Natural killer cell treated with Interleukin-12 subunit alpha and Interleukin-12 subunit beta and Interleukin-15 and Interleukin-18, amount 100 ng/mL, for 72 hours (primary cell): Measurements from ENCODE around the gene THSD7B. TPM values are rescaled to one million over a fixed set of nuclear protein-coding genes. Genes with fewer than 3 reads are reported as not detected.
"Not testable (repeated sequence)": the region's sequence is repeated elsewhere in the genome, so short reads cannot be mapped to it uniquely, and the experiment has no call there.

Experiments used
- ATAC-seq, 2 donors: fragments of 150-1000 bp; cut with Tn5 transposase in 1 of 2; sonication (Bioruptor Pico), chemical (Tn5 transposase) in 1 of 2; 2 replicates each; pipeline ENCODE4 v1.10.0; 2021
- DNase-seq: peaks from one replicate; pipeline ENCODE4 v3.0.0; 2022; ENCODE audit warnings: low spot score
- H3K27ac Mint-ChIP-seq, 2 donors: 1 replicate in 1 of 2; 2 replicates in 1 of 2; pipeline ENCODE4 v1.8.0; 2022; ENCODE audit warnings: mixed read lengths in 2 of 2, mild to moderate bottlenecking in 1 of 2, moderate library complexity in 1 of 2
- H3K27me3 Mint-ChIP-seq, 2 donors: 1 replicate in 1 of 2; 2 replicates in 1 of 2; pipeline ENCODE4 v1.8.0; 2022; ENCODE audit warnings: mixed read lengths in 2 of 2
- H3K36me3 Mint-ChIP-seq: one replicate; pipeline ENCODE4 v1.8.0; 2022; ENCODE audit warnings: mixed read lengths
- H3K4me1 Mint-ChIP-seq, 2 donors: 1 replicate in 1 of 2; 2 replicates in 1 of 2; pipeline ENCODE4 v1.8.0; 2022; ENCODE audit warnings: low read depth in 2 of 2, mixed read lengths in 2 of 2, mild to moderate bottlenecking in 1 of 2
- H3K4me3 Mint-ChIP-seq: one replicate; pipeline ENCODE4 v1.8.0; 2022; ENCODE audit warnings: mixed read lengths
- H3K9me3 Mint-ChIP-seq: 2 replicates; pipeline ENCODE4 v1.8.0; 2022; ENCODE audit warnings: mixed read lengths
- total RNA-seq, 2 donors: library from RNA; stranded (reverse); gene quantifications; one replicate each; pipeline ENCODE4 v1.2.3, GENCODE V29; 2022

Gene THSD7B
- total RNA-seq, 2 donors from 2014 or later = not detected

- ATAC-seq (no peak), DNase-seq (no peak)
- H3K9me3 Mint-ChIP-seq = peaks cover 10% of the 10 kb centered on the region
- no peaks in the 10 kb centered on the region for H3K4me1 Mint-ChIP-seq
- H3K27ac Mint-ChIP-seq = no peak overlapping the region
- no peak overlapping the region for H3K4me3 Mint-ChIP-seq
- H3K36me3 Mint-ChIP-seq = no peaks in the 10 kb centered on the region
- H3K27me3 Mint-ChIP-seq = no peaks in the 10 kb centered on the region
Measured at GRCh38 chr2:137677466-137677865, 912.1 kb downstream of the THSD7B start.

DNA sequence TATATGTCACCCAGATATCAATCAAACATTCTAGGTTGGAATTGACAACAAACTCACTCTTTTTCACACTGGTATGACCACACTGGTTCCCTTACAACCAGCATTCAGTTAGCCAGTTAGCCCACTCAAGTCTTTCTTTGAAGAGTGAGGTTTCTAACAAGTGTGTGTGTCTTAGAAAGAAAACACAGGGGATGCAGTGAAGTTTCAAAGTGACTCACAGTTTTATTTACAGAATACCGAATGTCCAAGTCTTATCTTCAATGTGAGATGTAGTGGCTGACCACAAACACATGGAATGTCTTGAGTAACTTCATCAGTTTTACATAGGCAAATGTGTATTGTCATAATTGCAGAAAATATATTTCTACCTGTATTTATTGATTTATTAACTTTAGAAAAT, 924.2 kb downstream of the THSD7B start:
- no peak for ATAC-seq
- H3K36me3 Mint-ChIP-seq = peaks cover 4% of the 10 kb centered on the region
- H3K27me3 Mint-ChIP-seq = no peaks in the 10 kb centered on the region
- no peaks in the 10 kb centered on the region for H3K4me1 Mint-ChIP-seq
- peaks cover 29% of the 10 kb centered on the region for H3K9me3 Mint-ChIP-seq
- DNase-seq = no peak
- H3K27ac Mint-ChIP-seq = no peak overlapping the region
- H3K4me3 Mint-ChIP-seq = no peak overlapping the region

GRCh38 chr2:137693534-137693933, 928.2 kb downstream of the THSD7B start:
- Mint-ChIP-seq H3K4me3 (no peak overlapping the region), H3K27ac (no peak overlapping the region), H3K27me3 (no peaks in the 10 kb centered on the region), H3K36me3 (no peaks in the 10 kb centered on the region), H3K4me1 (no peaks in the 10 kb centered on the region), H3K9me3 (peaks cover 3% of the 10 kb centered on the region)
- ATAC-seq = no peak
- DNase-seq = no peak

DNA sequence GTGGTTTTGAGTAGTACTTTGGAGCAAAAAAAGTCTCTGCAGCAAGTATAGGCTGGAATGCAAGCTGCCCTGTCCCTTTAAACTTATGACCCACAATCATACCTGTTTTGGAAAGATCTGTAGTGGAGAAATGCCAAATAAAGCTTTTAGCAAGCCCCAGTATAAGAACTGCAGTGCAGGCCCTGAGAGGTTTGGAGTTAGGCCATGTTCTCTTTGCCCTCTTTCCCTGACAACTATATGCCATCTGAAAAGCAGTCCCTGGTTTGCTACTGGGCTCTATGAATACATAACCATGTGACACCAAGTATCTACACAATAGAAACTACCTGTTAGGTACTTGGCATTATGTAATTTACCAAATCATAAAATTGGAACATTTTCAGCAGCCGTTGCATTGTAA, 931.6 kb downstream of the THSD7B start:
- Mint-ChIP-seq H3K27me3 (no peaks in the 10 kb centered on the region), H3K9me3 (peaks cover 3% of the 10 kb centered on the region), H3K36me3 (no peaks in the 10 kb centered on the region), H3K4me3 (no peak overlapping the region), H3K4me1 (no peaks in the 10 kb centered on the region), H3K27ac (no peak overlapping the region)
- DNase-seq (no peak), ATAC-seq (no peak)

- DNase-seq, H3K27ac Mint-ChIP-seq, H3K4me1 Mint-ChIP-seq, H3K36me3 Mint-ChIP-seq, H3K27me3 Mint-ChIP-seq, H3K9me3 Mint-ChIP-seq, H3K4me3 Mint-ChIP-seq, ATAC-seq: not testable (repeated sequence)
Measured at GRCh38 chr2:137700250-137700649, 934.9 kb downstream of the THSD7B start.

- Mint-ChIP-seq H3K36me3 (no peaks in the 10 kb centered on the region), H3K4me1 (no peaks in the 10 kb centered on the region), H3K27me3 (no peaks in the 10 kb centered on the region), H3K4me3 (no peak overlapping the region), H3K27ac (no peak overlapping the region), H3K9me3 (peaks cover 10% of the 10 kb centered on the region)
- ATAC-seq (no peak), DNase-seq (no peak)
Measured at GRCh38 chr2:137700681-137701080, 935.3 kb downstream of the THSD7B start.

GRCh38 chr2:137705296-137705695, 940.0 kb downstream of the THSD7B start:
- peaks cover 13% of the 10 kb centered on the region for H3K9me3 Mint-ChIP-seq
- no peak for DNase-seq
- H3K36me3 Mint-ChIP-seq = peaks cover 2% of the 10 kb centered on the region
- no peak overlapping the region for H3K27ac Mint-ChIP-seq
- H3K4me1 Mint-ChIP-seq = no peaks in the 10 kb centered on the region
- no peak overlapping the region for H3K4me3 Mint-ChIP-seq
- no peaks in the 10 kb centered on the region for H3K27me3 Mint-ChIP-seq
- ATAC-seq = no peak

GRCh38 chr2:137706786-137707613, 941.7 kb downstream of the THSD7B start:
- no peak for ATAC-seq
- no peak overlapping the region for H3K27ac Mint-ChIP-seq
- peaks cover 6% of the 10 kb centered on the region for H3K36me3 Mint-ChIP-seq
- no peak for DNase-seq
- peaks cover 18% of the 10 kb centered on the region for H3K9me3 Mint-ChIP-seq
- H3K4me3 Mint-ChIP-seq = no peak overlapping the region
- H3K27me3 Mint-ChIP-seq = no peaks in the 10 kb centered on the region
- H3K4me1 Mint-ChIP-seq = no peaks in the 10 kb centered on the region

DNA sequence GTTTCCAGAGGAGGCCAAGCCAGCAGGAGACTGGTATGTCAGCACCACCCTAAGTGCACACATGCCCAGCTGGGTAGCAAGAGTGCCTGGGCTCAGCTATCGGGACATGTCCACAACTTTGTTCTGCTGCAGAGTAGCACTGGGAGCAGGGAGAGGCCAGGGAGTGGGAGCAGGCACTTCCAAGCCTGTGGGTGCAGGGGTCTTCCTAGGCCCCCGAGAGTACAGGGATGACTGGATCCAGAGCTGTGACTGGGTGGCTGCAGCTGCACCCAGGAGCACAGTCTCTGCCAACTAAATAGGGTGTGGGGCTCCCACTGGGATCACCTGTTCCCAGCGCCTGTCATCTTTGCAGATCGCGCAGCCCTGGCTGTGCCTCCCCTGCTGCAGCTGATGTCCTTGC, 943.0 kb downstream of the THSD7B start:
- no peak for ATAC-seq
- no peaks in the 10 kb centered on the region for H3K4me1 Mint-ChIP-seq
- no peaks in the 10 kb centered on the region for H3K27me3 Mint-ChIP-seq
- H3K9me3 Mint-ChIP-seq = peaks cover 18% of the 10 kb centered on the region
- no peak for DNase-seq
- H3K4me3 Mint-ChIP-seq = no peak overlapping the region
- H3K36me3 Mint-ChIP-seq = peaks cover 6% of the 10 kb centered on the region
- H3K27ac Mint-ChIP-seq = no peak overlapping the region

DNA sequence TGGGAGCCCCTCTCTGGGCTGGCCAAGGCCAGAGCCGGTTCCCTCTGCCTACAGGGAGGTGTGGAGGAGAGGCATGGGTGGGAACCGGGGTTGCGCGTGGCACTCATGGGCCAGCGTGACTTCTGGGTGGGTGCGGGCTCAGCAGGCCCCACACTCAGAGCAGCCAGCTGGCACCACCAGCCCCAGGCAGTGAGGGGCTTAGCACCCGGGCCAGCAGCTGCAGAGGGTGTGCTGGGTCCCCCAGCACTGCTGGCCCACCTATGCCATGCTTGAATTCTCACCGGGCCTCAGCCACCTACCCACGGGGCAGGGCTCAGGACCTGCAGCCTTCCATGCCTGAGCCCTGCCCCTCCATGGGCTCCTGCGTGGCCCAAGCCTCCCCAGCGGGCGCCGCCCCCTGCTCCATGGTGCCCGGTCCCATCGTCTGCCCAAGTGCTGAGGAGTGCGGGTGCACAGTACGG, 950.4 kb downstream of the THSD7B start:
- no peaks in the 10 kb centered on the region for H3K27me3 Mint-ChIP-seq
- no peak for DNase-seq

GRCh38 chr2:137718786-137719185, 953.4 kb downstream of the THSD7B start:
- Mint-ChIP-seq H3K9me3 (peaks cover 25% of the 10 kb centered on the region), H3K4me3 (no peak overlapping the region), H3K4me1 (no peaks in the 10 kb centered on the region), H3K36me3 (no peaks in the 10 kb centered on the region), H3K27ac (no peak overlapping the region), H3K27me3 (no peaks in the 10 kb centered on the region)
- DNase-seq (no peak), ATAC-seq (no peak)

More for the DNA sequence above, 950.4 kb downstream of the THSD7B start:
- ATAC-seq = peak in 1 of 2 donors; percentile 28
- Mint-ChIP-seq H3K4me3 (no peak overlapping the region), H3K36me3 (no peaks in the 10 kb centered on the region), H3K4me1 (no peaks in the 10 kb centered on the region), H3K9me3 (peaks cover 19% of the 10 kb centered on the region), H3K27ac (no peak overlapping the region)

DNA sequence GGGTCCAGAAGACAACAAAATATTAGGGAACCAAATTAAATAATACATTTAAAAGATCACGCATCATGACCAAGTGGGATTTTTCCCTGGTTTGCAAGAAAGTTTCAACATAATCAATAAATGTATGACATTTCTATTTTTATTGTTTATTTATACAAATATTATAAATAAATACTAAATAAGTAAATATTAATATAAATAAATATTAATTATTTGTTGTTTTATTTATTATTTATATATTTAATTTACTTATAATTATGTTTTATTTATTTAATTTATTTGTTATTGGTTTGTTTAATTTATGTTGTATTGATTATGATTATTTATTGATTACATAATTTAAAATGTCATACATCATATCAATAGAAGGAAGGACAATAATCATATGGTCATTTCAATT, 956.4 kb downstream of the THSD7B start:
- peaks cover 31% of the 10 kb centered on the region for H3K9me3 Mint-ChIP-seq
- ATAC-seq (no peak), DNase-seq (no peak)
- H3K27ac Mint-ChIP-seq = no peak overlapping the region
- H3K4me1 Mint-ChIP-seq = no peaks in the 10 kb centered on the region
- no peaks in the 10 kb centered on the region for H3K27me3 Mint-ChIP-seq
- H3K36me3 Mint-ChIP-seq = no peaks in the 10 kb centered on the region
- H3K4me3 Mint-ChIP-seq = no peak overlapping the region

- ATAC-seq (no peak), DNase-seq (no peak)
- no peak overlapping the region for H3K4me3 Mint-ChIP-seq
- H3K27me3 Mint-ChIP-seq = no peaks in the 10 kb centered on the region
- no peaks in the 10 kb centered on the region for H3K36me3 Mint-ChIP-seq
- no peaks in the 10 kb centered on the region for H3K4me1 Mint-ChIP-seq
- H3K27ac Mint-ChIP-seq = no peak overlapping the region
- peaks cover 25% of the 10 kb centered on the region for H3K9me3 Mint-ChIP-seq
Measured at GRCh38 chr2:137724912-137725311, 959.6 kb downstream of the THSD7B start.
